ENCODE measurements around the gene MAML2. TPM values are rescaled to one million over a fixed set of nuclear protein-coding genes. Genes with fewer than 3 reads are reported as not detected.

MAML2 gene
- polyA plus RNA-seq, 3 donors, result 30.1 to 32.2 (median 32.0) TPM

- DNase-seq (ENCODE audit: extremely low read depth in 1 of 11, low read depth in 9 of 11, low spot score in 4 of 11), result no peak
Observed at GRCh38 chr11:96230686-96231085, 112.3 kb downstream of the MAML2 start.

DNA sequence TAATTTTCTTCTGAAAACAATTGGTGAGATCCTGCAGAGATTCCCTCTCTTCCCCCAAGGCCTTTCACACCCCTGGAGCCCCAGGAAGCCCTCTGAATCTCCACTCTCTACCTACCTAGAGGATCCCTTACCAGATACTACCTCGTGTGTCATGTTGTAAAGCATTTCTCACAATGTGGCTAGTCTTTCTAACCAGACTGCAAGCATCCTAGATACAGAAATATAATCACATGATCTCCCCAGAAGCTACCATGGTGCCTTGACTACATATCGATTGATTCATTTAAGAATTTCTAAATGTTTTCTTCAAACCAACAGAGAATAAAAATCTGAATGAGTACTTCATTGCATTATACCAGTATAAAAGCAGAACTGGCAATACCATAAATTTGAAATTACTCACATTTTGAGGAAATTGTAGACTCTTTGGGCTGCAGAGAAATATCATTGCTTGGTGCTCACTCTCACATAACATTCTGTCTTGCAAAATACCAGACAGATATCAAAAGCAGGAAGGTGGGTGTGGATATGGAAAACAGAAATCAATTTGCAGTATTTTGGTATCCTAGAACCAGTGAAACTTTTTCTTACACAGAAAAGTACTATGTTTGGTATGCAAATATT is 113.5 kb downstream of the MAML2 start:
- DNase-seq (ENCODE audit: extremely low read depth in 1 of 11, low read depth in 9 of 11, low spot score in 4 of 11), result no peak

DNA sequence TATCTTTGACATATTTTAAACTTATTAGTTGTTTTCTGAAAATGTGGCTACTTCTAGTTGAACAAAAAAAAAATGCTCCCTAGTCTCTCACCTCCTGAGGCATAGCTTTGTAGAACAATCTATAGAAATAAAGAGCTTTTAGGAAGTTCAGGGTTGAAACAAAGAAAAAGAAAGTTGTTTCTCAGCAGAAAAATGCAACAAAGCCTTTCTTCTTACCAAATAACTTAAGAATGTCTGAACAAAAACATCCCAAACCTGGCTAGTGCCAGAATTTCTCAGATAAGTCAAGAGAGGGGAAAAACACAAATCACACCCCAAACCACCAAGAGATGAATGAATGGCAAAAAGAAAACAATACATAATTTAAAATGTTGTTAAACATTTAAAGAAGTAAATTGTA is 114.1 kb downstream of the MAML2 start:
- no peak for DNase-seq (ENCODE audit: extremely low read depth in 1 of 11, low read depth in 9 of 11, low spot score in 4 of 11)

DNA sequence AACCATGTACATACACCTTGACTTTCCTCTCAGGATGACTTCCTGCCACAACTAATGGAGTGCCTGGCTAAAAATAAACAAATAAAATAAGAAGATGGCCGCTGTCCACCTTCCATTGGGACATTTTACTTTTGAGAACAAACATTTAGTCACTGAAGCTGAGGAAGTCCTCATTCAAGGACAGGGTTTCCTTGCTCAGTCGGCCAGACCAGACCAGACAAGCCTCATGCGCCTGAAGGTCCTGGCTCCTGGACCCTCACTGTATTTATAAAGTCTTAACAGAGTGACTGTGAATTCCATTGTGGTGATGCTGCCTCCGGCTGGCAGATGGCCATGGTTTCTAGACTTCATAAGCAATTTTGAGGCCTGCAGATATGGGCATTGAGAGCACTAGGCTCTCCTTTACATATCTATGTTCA is 114.5 kb downstream of the MAML2 start:
- no peak for DNase-seq (ENCODE audit: extremely low read depth in 1 of 11, low read depth in 9 of 11, low spot score in 4 of 11)

DNA sequence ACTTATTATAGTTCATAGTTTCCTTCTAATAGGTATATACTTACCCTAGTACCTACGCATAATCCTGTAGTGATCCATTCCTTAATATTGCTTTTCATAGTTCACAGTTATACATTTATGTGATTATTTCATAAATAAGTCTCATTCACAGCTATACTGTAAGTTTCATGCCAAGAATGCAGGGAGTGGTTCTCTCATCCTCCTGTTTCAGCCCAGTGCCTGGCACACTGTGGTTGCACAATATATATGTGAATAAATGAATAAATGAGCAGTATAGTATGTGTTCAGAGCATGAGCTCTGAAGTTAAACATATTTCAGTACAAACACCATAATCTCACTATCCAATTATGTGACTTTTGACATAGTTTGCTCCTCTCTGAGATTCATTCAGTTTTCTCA is 115.8 kb downstream of the MAML2 start:
- no peak for DNase-seq (ENCODE audit: extremely low read depth in 1 of 11, low read depth in 9 of 11, low spot score in 4 of 11)

GRCh38 chr11:96223083-96223482 is 119.9 kb downstream of the MAML2 start:
- DNase-seq (ENCODE audit: extremely low read depth in 1 of 11, low read depth in 9 of 11, low spot score in 4 of 11), result no peak

GRCh38 chr11:96222102-96222501 is 120.9 kb downstream of the MAML2 start:
- no peak for DNase-seq (ENCODE audit: extremely low read depth in 1 of 11, low read depth in 9 of 11, low spot score in 4 of 11)

DNA sequence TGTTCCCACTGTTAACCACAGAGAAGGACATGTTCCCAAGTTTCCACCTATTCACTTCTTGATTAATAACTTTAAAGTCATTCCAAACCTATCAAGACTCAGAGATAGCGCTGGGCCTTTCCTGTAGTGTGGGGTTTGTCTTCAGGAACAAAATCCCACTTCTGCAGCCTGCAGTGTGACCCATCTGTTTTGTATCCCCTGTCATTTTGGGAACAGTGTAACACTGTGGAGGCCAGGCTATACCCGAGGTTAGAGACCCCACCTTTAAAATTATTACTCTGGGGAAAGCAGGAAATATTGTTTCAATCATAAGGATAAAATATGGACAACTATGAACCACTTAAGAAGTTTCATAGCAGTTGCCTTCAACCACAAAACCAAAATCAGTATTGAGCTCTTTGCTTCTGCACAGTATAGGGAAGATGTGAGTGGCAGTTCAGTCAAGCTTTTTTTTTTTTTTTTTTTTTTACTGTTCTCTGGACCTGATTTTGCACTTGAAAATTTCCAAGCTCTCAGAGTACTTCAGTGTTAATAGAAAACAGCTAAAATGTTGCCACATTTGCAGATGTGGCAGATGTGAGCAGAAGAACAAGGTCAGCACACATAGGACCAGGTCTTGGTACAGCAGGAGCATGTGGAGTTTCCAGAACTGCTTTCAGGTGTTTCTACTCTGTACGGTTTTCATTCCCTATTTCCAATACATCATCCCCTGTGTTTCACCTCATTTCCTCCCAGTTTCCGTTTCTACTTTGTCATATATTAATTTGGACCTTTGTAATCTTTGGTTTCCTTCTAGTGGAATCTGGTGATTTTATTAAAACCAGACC is 121.5 kb downstream of the MAML2 start:
- no peak for DNase-seq (ENCODE audit: extremely low read depth in 1 of 11, low read depth in 9 of 11, low spot score in 4 of 11)

GRCh38 chr11:96219981-96220623 is 122.9 kb downstream of the MAML2 start:
- DNase-seq (ENCODE audit: extremely low read depth in 1 of 11, low read depth in 9 of 11, low spot score in 4 of 11), result no peak

DNA sequence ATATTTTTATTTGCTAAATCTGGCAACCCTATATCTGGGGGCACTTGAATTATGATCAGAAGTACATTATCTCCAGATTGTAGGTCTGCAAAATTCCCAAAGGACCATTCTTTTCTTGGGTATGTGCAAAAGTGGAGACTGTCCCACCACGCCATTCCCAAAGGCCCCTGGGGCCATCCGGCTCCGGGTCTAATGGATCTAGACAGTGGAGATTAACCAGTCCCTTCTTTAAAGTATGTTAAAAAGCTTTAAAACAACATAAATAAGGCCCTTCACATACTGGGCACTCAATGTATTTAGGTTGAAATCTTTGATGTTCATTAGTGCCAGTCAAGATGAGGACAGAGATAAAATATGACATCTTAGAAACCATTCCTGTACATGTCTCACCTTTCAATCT is 124.1 kb downstream of the MAML2 start:
- no peak for DNase-seq (ENCODE audit: extremely low read depth in 1 of 11, low read depth in 9 of 11, low spot score in 4 of 11)

DNA sequence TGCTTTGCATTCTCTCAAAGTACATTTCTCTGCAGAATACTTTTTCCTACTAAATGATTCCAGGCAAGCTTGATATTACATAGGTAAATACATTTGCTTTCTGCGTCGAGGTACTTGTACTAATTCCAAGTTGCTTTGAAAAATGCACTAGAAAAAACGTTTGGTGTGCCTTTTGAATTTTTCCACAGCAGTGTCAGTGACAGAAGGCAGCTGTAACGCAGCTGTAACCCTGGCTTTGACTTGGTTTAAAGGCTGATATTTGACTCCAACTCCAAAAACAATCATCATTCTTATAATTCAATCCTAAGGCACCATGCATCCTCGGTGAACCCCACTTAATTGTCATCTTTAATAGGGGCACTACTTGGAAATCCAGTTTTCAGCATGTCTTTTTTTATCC is 125.0 kb downstream of the MAML2 start:
- no peak for DNase-seq (ENCODE audit: extremely low read depth in 1 of 11, low read depth in 9 of 11, low spot score in 4 of 11)

- no peak for DNase-seq (ENCODE audit: extremely low read depth in 1 of 11, low read depth in 9 of 11, low spot score in 4 of 11)
Observed at GRCh38 chr11:96217206-96217605, 125.8 kb downstream of the MAML2 start.

DNA sequence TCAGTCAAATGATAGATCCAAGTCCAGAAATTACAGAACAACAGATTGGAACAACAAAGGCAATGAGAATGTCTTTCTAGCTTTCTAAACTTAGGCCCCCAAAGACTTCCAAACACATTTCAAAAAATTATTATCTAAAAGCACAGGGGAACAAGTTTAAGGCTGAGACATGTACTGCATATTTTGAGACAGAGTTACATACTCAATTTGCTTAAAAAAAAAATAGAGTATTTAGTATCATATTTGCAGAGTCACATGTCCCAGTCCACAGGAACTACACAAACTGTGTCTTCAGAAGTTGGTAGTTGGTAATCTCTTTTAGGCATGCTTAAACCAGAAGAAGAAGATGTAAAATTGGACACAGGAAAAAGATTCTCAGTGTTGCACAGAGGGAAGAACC is 127.2 kb downstream of the MAML2 start:
- DNase-seq (ENCODE audit: extremely low read depth in 1 of 11, low read depth in 9 of 11, low spot score in 4 of 11), result no peak

DNA sequence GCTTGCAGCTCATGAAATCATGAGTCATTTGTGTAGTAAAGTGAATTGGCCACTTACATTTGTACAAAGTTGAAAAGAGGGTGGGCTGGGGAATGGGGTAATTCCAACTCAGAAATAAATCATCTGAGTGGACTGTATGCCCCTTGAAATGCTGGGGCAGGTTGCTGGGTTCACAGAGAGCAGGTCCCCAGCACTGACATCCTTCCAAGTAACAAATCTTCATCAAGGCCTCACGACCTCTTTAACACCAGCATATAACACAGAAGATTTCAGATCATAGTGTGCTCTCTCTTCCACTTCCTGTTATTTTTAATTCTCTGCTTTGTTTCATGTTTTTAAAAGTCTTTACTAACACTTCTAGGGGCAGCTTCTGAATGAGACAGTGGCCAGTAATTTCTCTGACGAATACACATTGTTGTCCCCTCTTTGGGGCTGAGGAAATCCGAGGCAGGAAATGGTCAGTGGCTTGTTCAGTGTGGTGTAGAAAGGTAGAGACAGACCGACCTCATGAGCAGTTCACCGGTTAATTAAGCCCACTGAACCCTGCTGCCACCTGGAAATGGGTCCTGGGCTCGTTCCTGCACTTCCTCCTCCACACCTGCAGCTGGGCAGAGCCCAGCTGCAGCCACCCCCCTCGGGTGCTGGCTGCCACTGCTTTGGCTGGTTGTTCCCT is 127.7 kb downstream of the MAML2 start:
- DNase-seq (ENCODE audit: extremely low read depth in 1 of 11, low read depth in 9 of 11, low spot score in 4 of 11), result no peak

GRCh38 chr11:96214777-96215109 is 128.3 kb downstream of the MAML2 start:
- DNase-seq (ENCODE audit: extremely low read depth in 1 of 11, low read depth in 9 of 11, low spot score in 4 of 11), result no peak

GRCh38 chr11:96213500-96213899 is 129.5 kb downstream of the MAML2 start:
- DNase-seq (ENCODE audit: extremely low read depth in 1 of 11, low read depth in 9 of 11, low spot score in 4 of 11), result no peak

DNA sequence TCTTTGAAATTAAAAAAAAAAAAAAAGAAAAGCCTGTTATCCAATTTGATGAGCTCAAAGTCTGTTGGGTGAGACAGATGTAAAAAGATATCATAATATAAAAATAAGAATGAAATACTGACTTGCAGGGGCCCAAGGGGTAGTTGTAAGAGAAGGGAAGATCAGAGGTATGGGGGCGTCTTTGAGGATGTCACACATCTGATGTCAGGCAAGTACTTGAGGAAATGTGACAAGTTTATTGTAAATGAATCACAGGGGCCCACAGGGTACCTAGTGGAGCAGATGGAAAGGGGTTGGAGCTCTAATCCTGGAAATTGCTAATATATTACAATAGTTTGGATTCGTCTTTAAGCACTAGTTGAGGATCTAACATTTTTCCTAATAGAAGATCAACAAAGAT is 131.6 kb downstream of the MAML2 start:
- no peak for DNase-seq (ENCODE audit: extremely low read depth in 1 of 11, low read depth in 9 of 11, low spot score in 4 of 11)

GRCh38 chr11:96207459-96208449 is 135.2 kb downstream of the MAML2 start:
- DNase-seq (ENCODE audit: extremely low read depth in 1 of 11, low read depth in 9 of 11, low spot score in 4 of 11), result no peak

DNA sequence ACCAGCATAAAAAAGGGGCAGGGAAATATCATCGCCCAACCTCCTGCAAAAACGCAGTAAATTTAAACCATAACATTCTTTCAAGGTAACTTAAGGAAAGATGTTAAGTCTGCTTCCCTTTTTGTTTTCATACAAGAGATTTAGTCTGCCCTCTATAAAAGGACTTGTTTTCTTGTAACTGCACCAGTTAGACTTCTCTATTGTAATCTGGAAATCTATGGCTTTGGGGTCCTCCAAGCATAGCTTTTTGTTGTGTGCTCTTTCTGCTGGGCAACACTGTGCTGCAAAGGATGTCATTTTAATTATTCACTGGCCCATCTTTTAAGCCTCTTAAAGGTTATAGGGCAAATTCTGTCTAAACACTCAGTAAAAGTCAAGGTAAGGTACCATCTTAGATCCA is 136.0 kb downstream of the MAML2 start:
- no peak for DNase-seq (ENCODE audit: extremely low read depth in 1 of 11, low read depth in 9 of 11, low spot score in 4 of 11)

Measured in renal cortex interstitium (tissue), 11 donors.